Measurements from ENCODE around the gene DHX38.
A peak's percentile ranks its signal among the peaks of the same experiment; 100 is the strongest.
"Not testable (repeated sequence)": the region's sequence is repeated elsewhere in the genome, so short reads cannot be mapped to it uniquely, and the experiment has no call there.

DHX38 gene

GRCh38 chr16:72093448-72094265 lies at the start of gene DHX38, which contains the start of gene TXNL4B:
Gene DHX38, plus strand, starts transcription at chr16:72093847. Its CDS starts 2,311 bp downstream, at chr16:72096158.
Gene TXNL4B, minus strand, starts transcription at chr16:72093620. Its CDS starts 2,871 bp downstream, at chr16:72090749.
- peak; percentile 99 for DNase-seq

- DNase-seq, result no peak
Measured at GRCh38 chr16:72044296-72044695, 49.4 kb upstream of the DHX38 start.

- no peak for DNase-seq
Measured at GRCh38 chr16:72044825-72045359, 48.8 kb upstream of the DHX38 start.

- DNase-seq, result no peak
Measured at GRCh38 chr16:72049110-72049509, 44.5 kb upstream of the DHX38 start.

- no peak for DNase-seq
Measured at GRCh38 chr16:72050769-72051464, 42.7 kb upstream of the DHX38 start.

- no peak for DNase-seq
Measured at GRCh38 chr16:72051818-72052217, 41.8 kb upstream of the DHX38 start.

GRCh38 chr16:72054254-72054847 lies 39.3 kb upstream of the DHX38 start, which contains the start of gene HP:
Gene HP, plus strand, starts transcription at chr16:72054505. Its CDS starts 148 bp downstream, at chr16:72054653.
- DNase-seq, result not testable (repeated sequence)

- no peak for DNase-seq
Measured at GRCh38 chr16:72055911-72056310, 37.7 kb upstream of the DHX38 start.

GRCh38 chr16:72057313-72057712 lies 36.3 kb upstream of the DHX38 start:
- not testable (repeated sequence) for DNase-seq

- DNase-seq, result peak; percentile 6
Measured at GRCh38 chr16:72059060-72059459, 34.6 kb upstream of the DHX38 start.

GRCh38 chr16:72060405-72060804 lies 33.2 kb upstream of the DHX38 start:
- no peak for DNase-seq

GRCh38 chr16:72061564-72061963 lies 32.1 kb upstream of the DHX38 start:
- no peak for DNase-seq

- no peak for DNase-seq
Measured at GRCh38 chr16:72064361-72064894, 29.2 kb upstream of the DHX38 start.

GRCh38 chr16:72066747-72067146 lies 26.9 kb upstream of the DHX38 start:
- DNase-seq, result peak; percentile 44

GRCh38 chr16:72068930-72069329 lies 24.7 kb upstream of the DHX38 start:
- DNase-seq, result no peak

GRCh38 chr16:72072514-72073342 lies 20.9 kb upstream of the DHX38 start:
- no peak for DNase-seq

- DNase-seq, result no peak
Measured at GRCh38 chr16:72073560-72074230, 20.0 kb upstream of the DHX38 start.

- not testable (repeated sequence) for DNase-seq
Measured at GRCh38 chr16:72075067-72075466, 18.6 kb upstream of the DHX38 start.

GRCh38 chr16:72076991-72077706 lies 16.5 kb upstream of the DHX38 start:
- not testable (repeated sequence) for DNase-seq

GRCh38 chr16:72083778-72084404 lies 9.8 kb upstream of the DHX38 start:
- no peak for DNase-seq

Data from NCI-H1092 treated with DMSO at 0.1 percent for 48 hours (cell line).